ENCODE data around the gene NFIB. TPM values are rescaled to one million over a fixed set of nuclear protein-coding genes. Genes with fewer than 3 reads are reported as not detected.

NFIB gene
- total and polyA plus RNA-seq, 2 donors (not counting 1 experiment from before 2014, with no cell fraction given) = 29.3 to 36.3 TPM

DNA sequence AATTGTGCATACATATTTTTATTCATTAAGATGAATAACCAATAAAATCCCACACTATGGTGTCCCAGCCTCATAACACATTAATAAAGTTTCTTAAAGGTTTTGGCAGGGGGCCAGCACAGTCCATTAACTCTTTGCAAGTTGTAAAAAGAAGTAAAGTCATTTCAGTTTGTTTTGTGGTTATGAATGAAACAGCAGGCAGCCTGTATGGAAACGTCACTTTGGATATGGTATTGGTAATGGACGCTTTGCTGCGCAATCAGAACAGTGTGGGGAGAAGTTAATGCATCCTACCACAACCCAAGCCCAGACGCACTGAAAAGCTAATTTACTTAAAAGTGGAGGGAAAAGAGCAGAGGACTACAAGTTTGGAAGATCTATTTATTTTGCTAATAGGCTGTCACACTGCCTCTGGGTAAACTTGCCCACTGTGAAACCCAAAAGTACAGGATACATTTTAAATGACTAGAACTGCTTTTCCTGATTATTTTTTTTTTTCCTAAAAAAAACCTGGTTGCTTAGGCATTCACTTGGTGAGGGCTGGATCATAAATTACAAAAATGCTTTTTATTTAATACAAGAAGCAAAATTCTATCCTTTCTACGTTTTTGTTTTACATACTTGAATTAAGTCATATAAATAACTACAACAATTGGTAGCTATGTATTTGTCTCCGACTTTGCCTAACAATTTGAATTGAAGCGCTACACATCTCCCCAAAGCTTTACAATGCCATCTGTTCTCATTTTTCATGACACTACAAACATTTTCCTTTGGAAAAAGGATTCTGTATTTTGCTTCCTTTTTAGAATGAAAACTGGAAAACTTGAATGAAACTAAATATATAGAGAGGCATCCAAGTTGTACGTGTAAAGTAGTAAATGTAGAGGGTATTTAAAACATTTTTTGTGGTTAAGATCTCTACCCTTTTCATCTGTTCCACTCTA lies 104.3 kb downstream of the NFIB start:
- peak overlapping the region in 1 of 4 experiments; percentile 15 for H3K4me3 ChIP-seq (replicated peaks in 1 of 4; ENCODE audit: control extremely low read depth in 1 of 4, insufficient read depth in 1 of 4, low read depth in 3 of 4, low read length in 4 of 4)
- no peak overlapping the region for H3K9ac ChIP-seq (ENCODE audit: insufficient read depth, low read length)
- H3K27ac ChIP-seq (ENCODE audit: insufficient read depth, low read length) = no peak overlapping the region
- no peaks in the 10 kb centered on the region for H3K9me3 ChIP-seq (ENCODE audit: control insufficient read depth, insufficient read depth, low read depth, low read length)
- peaks cover 7% of the 10 kb centered on the region for H3K4me1 ChIP-seq (ENCODE audit: control insufficient read depth, extremely low read depth, insufficient read depth, low read length)
- no peaks in the 10 kb centered on the region for H4K20me1 ChIP-seq (ENCODE audit: control insufficient read depth, extremely low read depth, insufficient read depth, low read length)
- DNase-seq (ENCODE audit: low read depth in 2 of 2) = peak; percentile 29 to 60
- H3K27me3 ChIP-seq (ENCODE audit: control insufficient read depth, insufficient read depth, low read length) = no peaks in the 10 kb centered on the region
- peaks cover 5% of the 10 kb centered on the region for H3K79me2 ChIP-seq (ENCODE audit: control insufficient read depth, insufficient read depth, low read length)
- peak overlapping the region; percentile 15 for H3K4me2 ChIP-seq (ENCODE audit: extremely low read depth, insufficient read depth, low read length)
- H2AFZ ChIP-seq (ENCODE audit: low read length) = no peak overlapping the region
- TF ChIP-seq EZH2 (IDR thresholded peaks at IDR 0.05; ENCODE audit: low read length, missing control alignments) = no peak
- TF ChIP-seq, protein P1, sequence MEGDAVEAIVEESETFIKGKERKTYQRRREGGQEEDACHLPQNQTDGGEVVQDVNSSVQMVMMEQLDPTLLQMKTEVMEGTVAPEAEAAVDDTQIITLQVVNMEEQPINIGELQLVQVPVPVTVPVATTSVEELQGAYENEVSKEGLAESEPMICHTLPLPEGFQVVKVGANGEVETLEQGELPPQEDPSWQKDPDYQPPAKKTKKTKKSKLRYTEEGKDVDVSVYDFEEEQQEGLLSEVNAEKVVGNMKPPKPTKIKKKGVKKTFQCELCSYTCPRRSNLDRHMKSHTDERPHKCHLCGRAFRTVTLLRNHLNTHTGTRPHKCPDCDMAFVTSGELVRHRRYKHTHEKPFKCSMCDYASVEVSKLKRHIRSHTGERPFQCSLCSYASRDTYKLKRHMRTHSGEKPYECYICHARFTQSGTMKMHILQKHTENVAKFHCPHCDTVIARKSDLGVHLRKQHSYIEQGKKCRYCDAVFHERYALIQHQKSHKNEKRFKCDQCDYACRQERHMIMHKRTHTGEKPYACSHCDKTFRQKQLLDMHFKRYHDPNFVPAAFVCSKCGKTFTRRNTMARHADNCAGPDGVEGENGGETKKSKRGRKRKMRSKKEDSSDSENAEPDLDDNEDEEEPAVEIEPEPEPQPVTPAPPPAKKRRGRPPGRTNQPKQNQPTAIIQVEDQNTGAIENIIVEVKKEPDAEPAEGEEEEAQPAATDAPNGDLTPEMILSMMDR (conservative IDR thresholded peaks at IDR 0.05 in 1 of 2, IDR thresholded peaks at IDR 0.05 in 1 of 2; ENCODE audit: low read depth in 1 of 2, low read length in 2 of 2) = no peak
- H3K36me3 ChIP-seq (ENCODE audit: control insufficient read depth, insufficient read depth, low read length) = no peaks in the 10 kb centered on the region

DNA sequence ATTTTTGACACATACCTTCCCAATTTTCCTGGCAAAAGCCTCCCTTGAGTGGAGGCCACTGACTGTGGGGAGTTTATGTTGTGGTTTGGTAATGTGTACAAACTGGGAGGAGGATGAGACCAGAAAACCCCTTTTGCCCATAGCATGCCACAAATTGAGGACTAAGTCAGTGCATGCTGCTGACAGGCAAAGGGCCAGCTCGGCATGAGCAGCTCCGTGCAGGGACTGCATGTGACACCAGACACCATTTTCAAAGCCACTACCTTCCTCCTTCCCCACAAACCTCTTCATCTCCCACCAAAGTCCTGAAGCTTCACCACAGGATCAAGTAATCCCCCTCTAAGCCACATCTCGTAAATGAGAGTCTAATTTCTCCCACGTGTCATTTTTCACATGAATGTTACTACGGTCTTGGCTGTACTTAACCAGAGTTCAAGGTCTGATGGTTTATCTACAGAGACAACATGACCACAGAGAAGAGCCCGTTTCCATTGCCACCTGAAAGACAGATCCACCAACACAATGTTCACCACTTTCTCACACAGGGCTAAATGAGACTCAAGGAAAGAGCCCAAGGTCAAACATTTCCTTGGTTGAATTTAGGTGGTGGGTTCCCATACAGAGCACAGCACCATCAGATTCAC lies 106.5 kb downstream of the NFIB start:
- H3K36me3 ChIP-seq (ENCODE audit: control insufficient read depth, insufficient read depth, low read length) = no peaks in the 10 kb centered on the region
- H3K4me1 ChIP-seq (ENCODE audit: control insufficient read depth, extremely low read depth, insufficient read depth, low read length) = peaks cover 9% of the 10 kb centered on the region
- no peak overlapping the region for H2AFZ ChIP-seq (ENCODE audit: low read length)
- no peak for TF ChIP-seq EZH2 (IDR thresholded peaks at IDR 0.05; ENCODE audit: low read length, missing control alignments)
- TF ChIP-seq, protein P1 (conservative IDR thresholded peaks at IDR 0.05 in 1 of 2, IDR thresholded peaks at IDR 0.05 in 1 of 2; ENCODE audit: low read depth in 1 of 2, low read length in 2 of 2) = no peak
- no peak overlapping the region for H3K27ac ChIP-seq (ENCODE audit: insufficient read depth, low read length)
- no peak overlapping the region for H3K4me2 ChIP-seq (ENCODE audit: extremely low read depth, insufficient read depth, low read length)
- no peak overlapping the region for H3K4me3 ChIP-seq (replicated peaks in 1 of 4; ENCODE audit: control extremely low read depth in 1 of 4, insufficient read depth in 1 of 4, low read depth in 3 of 4, low read length in 4 of 4)
- no peaks in the 10 kb centered on the region for H4K20me1 ChIP-seq (ENCODE audit: control insufficient read depth, extremely low read depth, insufficient read depth, low read length)
- no peaks in the 10 kb centered on the region for H3K9me3 ChIP-seq (ENCODE audit: control insufficient read depth, insufficient read depth, low read depth, low read length)
- peaks cover 5% of the 10 kb centered on the region for H3K79me2 ChIP-seq (ENCODE audit: control insufficient read depth, insufficient read depth, low read length)
- no peaks in the 10 kb centered on the region for H3K27me3 ChIP-seq (ENCODE audit: control insufficient read depth, insufficient read depth, low read length)
- H3K9ac ChIP-seq (ENCODE audit: insufficient read depth, low read length) = no peak overlapping the region
- no peak for DNase-seq (ENCODE audit: low read depth in 2 of 2)

DNA sequence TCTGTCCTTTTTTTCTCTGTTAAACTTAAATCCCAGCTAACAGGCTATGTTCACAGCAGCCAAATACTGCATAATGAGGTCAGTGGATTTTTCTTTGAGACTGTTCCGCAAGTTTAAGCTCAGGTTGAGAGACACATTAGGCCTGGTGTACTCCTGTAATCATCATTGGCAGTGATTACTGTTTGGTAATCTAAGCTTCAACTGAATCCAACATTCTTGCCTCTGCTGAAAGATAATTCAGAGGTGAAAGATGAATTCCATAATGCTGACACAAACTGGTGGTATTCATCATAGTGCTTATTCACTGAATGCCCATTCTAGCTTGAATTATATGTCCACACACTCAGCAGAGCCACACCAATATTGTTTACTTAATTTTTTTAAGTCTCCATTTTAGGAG lies 108.5 kb downstream of the NFIB start:
- H3K9me3 ChIP-seq (ENCODE audit: control insufficient read depth, insufficient read depth, low read depth, low read length) = no peaks in the 10 kb centered on the region
- peak overlapping the region; percentile 18 for H3K27ac ChIP-seq (ENCODE audit: insufficient read depth, low read length)
- H3K4me1 ChIP-seq (ENCODE audit: control insufficient read depth, extremely low read depth, insufficient read depth, low read length) = peaks cover 9% of the 10 kb centered on the region
- H3K27me3 ChIP-seq (ENCODE audit: control insufficient read depth, insufficient read depth, low read length) = no peaks in the 10 kb centered on the region
- peaks cover 3% of the 10 kb centered on the region for H3K79me2 ChIP-seq (ENCODE audit: control insufficient read depth, insufficient read depth, low read length)
- H3K4me2 ChIP-seq (ENCODE audit: extremely low read depth, insufficient read depth, low read length) = peak overlapping the region; percentile 50
- H4K20me1 ChIP-seq (ENCODE audit: control insufficient read depth, extremely low read depth, insufficient read depth, low read length) = no peaks in the 10 kb centered on the region
- TF ChIP-seq EZH2 (IDR thresholded peaks at IDR 0.05; ENCODE audit: low read length, missing control alignments) = no peak
- TF ChIP-seq, protein P1 (conservative IDR thresholded peaks at IDR 0.05 in 1 of 2, IDR thresholded peaks at IDR 0.05 in 1 of 2; ENCODE audit: low read depth in 1 of 2, low read length in 2 of 2) = no peak
- H2AFZ ChIP-seq (ENCODE audit: low read length) = no peak overlapping the region
- H3K4me3 ChIP-seq (replicated peaks in 1 of 4; ENCODE audit: control extremely low read depth in 1 of 4, insufficient read depth in 1 of 4, low read depth in 3 of 4, low read length in 4 of 4) = no peak overlapping the region
- H3K9ac ChIP-seq (ENCODE audit: insufficient read depth, low read length) = no peak overlapping the region
- peak; percentile 63 to 98 for DNase-seq (ENCODE audit: low read depth in 2 of 2)
- no peaks in the 10 kb centered on the region for H3K36me3 ChIP-seq (ENCODE audit: control insufficient read depth, insufficient read depth, low read length)
